GM18505 (cell line): ENCODE measurements around the gene LRRC56.

ENCODE experiments used
- ATAC-seq: cut with Tn5 transposase; IDR thresholded peaks from one replicate; pipeline ENCODE4 v1.9.1; 2021; ENCODE audit not compliant: unreplicated experiment
- POLR2A ChIP-seq: IDR thresholded peaks from 4 replicates; pipeline ENCODE4 v1.6.1; 2011; ENCODE audit warnings: borderline replicate concordance; ENCODE audit not compliant: insufficient read depth, insufficient read length; ENCODE audit errors: extremely low read depth

The LRRC56 gene

GRCh38 chr11:497565-498296 is 39.6 kb upstream of the LRRC56 start:
- no peak for ATAC-seq
- TF ChIP-seq POLR2A, result no peak

GRCh38 chr11:498297-499181 is 38.8 kb upstream of the LRRC56 start:
- TF ChIP-seq POLR2A, result no peak
- no peak for ATAC-seq

GRCh38 chr11:499201-500076 is 37.9 kb upstream of the LRRC56 start:
- no peak for TF ChIP-seq POLR2A
- no peak for ATAC-seq

GRCh38 chr11:501001-501682 is 36.2 kb upstream of the LRRC56 start:
- no peak for ATAC-seq
- no peak for TF ChIP-seq POLR2A

- ATAC-seq, result no peak
- TF ChIP-seq POLR2A, result no peak
Measured at GRCh38 chr11:501683-502287, 35.5 kb upstream of the LRRC56 start.

- ATAC-seq, result no peak
- TF ChIP-seq POLR2A, result no peak
Measured at GRCh38 chr11:502288-503178, 34.8 kb upstream of the LRRC56 start.

- peak; percentile 62 for TF ChIP-seq POLR2A
- no peak for ATAC-seq
Measured at GRCh38 chr11:503179-503981, 33.9 kb upstream of the LRRC56 start.

- ATAC-seq, result no peak
- peak; percentile 20 for TF ChIP-seq POLR2A
Measured at GRCh38 chr11:504053-504993, 33.0 kb upstream of the LRRC56 start.

- TF ChIP-seq POLR2A, result no peak
- no peak for ATAC-seq
Measured at GRCh38 chr11:504994-505344, 32.4 kb upstream of the LRRC56 start.
